Left renal cortex interstitium (tissue), 4 donors: ENCODE measurements around the gene AHCYL2. TPM values are rescaled to one million over a fixed set of nuclear protein-coding genes. Genes with fewer than 3 reads are reported as not detected.

Experiments used
- DNase-seq, 4 donors: peaks; one replicate each; pipeline ENCODE4 v3.0.0-alpha.2; 2013; ENCODE audit warnings: low read depth in 4 of 4, low spot score in 2 of 4, missing footprints in 1 of 4
- polyA plus RNA-seq, 4 donors: library from polyadenylated mRNA; unstranded; fragments of 120-200 nt; gene quantifications; one replicate each; pipeline ENCODE4 v1.2.1, GENCODE V29; 2013; ENCODE audit not compliant: insufficient read length in 4 of 4

AHCYL2 gene
- polyA plus RNA-seq, 4 donors, result 24.6 to 33.1 (median 28.2) TPM

GRCh38 chr7:129376076-129376777, 151.4 kb downstream of the AHCYL2 start:
- DNase-seq, result no peak

- no peak for DNase-seq
Observed at GRCh38 chr7:129376778-129377700, 152.2 kb downstream of the AHCYL2 start.

- no peak for DNase-seq
Observed at GRCh38 chr7:129381710-129382484, 157.1 kb downstream of the AHCYL2 start.

GRCh38 chr7:129383542-129384132, 158.8 kb downstream of the AHCYL2 start:
- no peak for DNase-seq

GRCh38 chr7:129385116-129385515, 160.3 kb downstream of the AHCYL2 start:
- DNase-seq, result no peak

GRCh38 chr7:129385598-129385997, 160.8 kb downstream of the AHCYL2 start:
- no peak for DNase-seq

GRCh38 chr7:129386506-129386905, 161.7 kb downstream of the AHCYL2 start:
- no peak for DNase-seq

GRCh38 chr7:129387537-129387936, 162.7 kb downstream of the AHCYL2 start:
- no peak for DNase-seq

GRCh38 chr7:129388333-129389098, 163.7 kb downstream of the AHCYL2 start:
- DNase-seq, result no peak

- DNase-seq, result no peak
Observed at GRCh38 chr7:129389829-129390228, 165.0 kb downstream of the AHCYL2 start.

- DNase-seq, result no peak
Observed at GRCh38 chr7:129390314-129390713, 165.5 kb downstream of the AHCYL2 start.

GRCh38 chr7:129391546-129392171, 166.8 kb downstream of the AHCYL2 start:
- no peak for DNase-seq

GRCh38 chr7:129393255-129393654, 168.4 kb downstream of the AHCYL2 start:
- no peak for DNase-seq

GRCh38 chr7:129394101-129394500, 169.3 kb downstream of the AHCYL2 start:
- DNase-seq, result no peak

GRCh38 chr7:129394982-129395914, 170.4 kb downstream of the AHCYL2 start:
- DNase-seq, result no peak

GRCh38 chr7:129401228-129401966, 176.6 kb downstream of the AHCYL2 start:
- no peak for DNase-seq

GRCh38 chr7:129401967-129402860, 177.4 kb downstream of the AHCYL2 start:
- DNase-seq, result no peak
